Common myeloid progenitor, CD34-positive (primary cell): ENCODE data around the gene PRELID3B.
A peak's percentile ranks its signal among the peaks of the same experiment; 100 is the strongest.

ENCODE experiments used
- CTCF ChIA-PET: fragments of 350-600 bp; sonication (Branson Sonifier 250); formaldehyde crosslinking; loops from one replicate; lab custom pipeline; 2021; ENCODE audit warnings: antibody characterized with exemption; lab: Charles Lee
- POLR2A ChIA-PET: fragments of 350-600 bp; sonication (Branson Sonifier 250); formaldehyde crosslinking; loops from one replicate; lab custom pipeline; 2021; ENCODE audit warnings: antibody characterized with exemption; lab: Charles Lee
- DNase-seq, 3 donors: peaks; one replicate each; pipeline versions ENCODE4 v3.0.0 to v3.0.0-alpha.2; 2013
- H3K27ac ChIP-seq, 2 experiments: 1 replicate in 1 of 2; 2 replicates in 1 of 2; pipeline ENCODE4 v1.7.0; 2013; ENCODE audit warnings: inconsistent platforms in 2 of 2, low read length in 2 of 2, mild to moderate bottlenecking in 2 of 2, low read depth in 1 of 2, moderate library complexity in 1 of 2; ENCODE audit not compliant: severe bottlenecking in 2 of 2, insufficient read depth in 1 of 2, poor library complexity in 1 of 2
- H3K27me3 ChIP-seq, 5 experiments: replicated peaks in 2 of 5; 1 replicate in 3 of 5; 2 replicates in 2 of 5; pipeline versions ENCODE4 v1.6.1 to v1.7.0; 2013; ENCODE audit warnings: low read length in 4 of 5, mild to moderate bottlenecking in 2 of 5, moderate library complexity in 2 of 5, inconsistent platforms in 1 of 5; ENCODE audit not compliant: insufficient read depth in 5 of 5, control insufficient read depth in 4 of 5
- H3K36me3 ChIP-seq, 4 experiments: 1 replicate in 2 of 4; 2 replicates in 2 of 4; pipeline versions ENCODE4 v1.6.1 to v1.7.0; 2013; ENCODE audit warnings: low read length in 3 of 4, control low read depth in 1 of 4, mild to moderate bottlenecking in 1 of 4; ENCODE audit not compliant: control insufficient read depth in 4 of 4, insufficient read depth in 4 of 4
- H3K4me1 ChIP-seq, 4 experiments: 1 replicate in 3 of 4; 2 replicates in 1 of 4; pipeline versions ENCODE4 v1.6.1 to v1.7.1; 2013; ENCODE audit warnings: low read length in 3 of 4, mild to moderate bottlenecking in 3 of 4, control low read depth in 1 of 4, inconsistent platforms in 1 of 4, moderate library complexity in 1 of 4; ENCODE audit not compliant: control insufficient read depth in 4 of 4, insufficient read depth in 4 of 4; ENCODE audit errors: control extremely low read depth in 1 of 4
- H3K4me3 ChIP-seq, 7 experiments: 1 replicate in 4 of 7; 2 replicates in 3 of 7; pipeline versions ENCODE4 v1.5.1 to v1.7.0; 2013; ENCODE audit warnings: mild to moderate bottlenecking in 7 of 7, low read length in 6 of 7, moderate library complexity in 6 of 7, inconsistent platforms in 2 of 7, low read depth in 2 of 7, control low read depth in 1 of 7; ENCODE audit not compliant: insufficient read depth in 4 of 7, control insufficient read depth in 1 of 7; ENCODE audit errors: extremely low read depth in 1 of 7
- H3K9me3 ChIP-seq, 5 experiments: 1 replicate in 4 of 5; 2 replicates in 1 of 5; pipeline versions ENCODE4 v1.6.1 to v1.7.1; 2013; ENCODE audit warnings: low read length in 4 of 5, mild to moderate bottlenecking in 2 of 5, inconsistent platforms in 1 of 5, low read depth in 1 of 5, moderate library complexity in 1 of 5; ENCODE audit not compliant: control insufficient read depth in 4 of 5, insufficient read depth in 2 of 5; ENCODE audit errors: control extremely low read depth in 1 of 5
- WGBS: methylation state at CpG from one replicate; pipeline ENCODE4 v1.1.5; 2013; ENCODE audit not compliant: insufficient coverage; 5-methylcytosine and 5-hydroxymethylcytosine counted together

PRELID3B gene

GRCh38 chr20:59004493-59004762, 38.2 kb downstream of the PRELID3B start:
- peak overlapping the region in 3 of 7 experiments; percentile 6 to 59 (median 48) for H3K4me3 ChIP-seq
- no peaks in the 10 kb centered on the region for H3K9me3 ChIP-seq
- no peaks in the 10 kb centered on the region for H3K27me3 ChIP-seq
- ChIA-PET CTCF (no interaction called here), POLR2A (interaction anchor here (2.8 kb wide), 1 partner anchor 28 kb away, joined by 9 read pairs; the partner anchor contains the start of gene ATP5F1E)
- peak overlapping the region in 1 of 2 experiments; percentile 66 for H3K27ac ChIP-seq
- peaks cover 0 to 28% (median 14%) of the 10 kb centered on the region in 4 experiments for H3K36me3 ChIP-seq
- 19% methylated on average over 3 of the region's 4 CpGs for WGBS
- peak; percentile 72 to 90 (median 89) for DNase-seq
- peaks cover 0 to 56% (median 41%) of the 10 kb centered on the region in 4 experiments for H3K4me1 ChIP-seq

- Histone ChIP-seq H3K4me3 (peak overlapping the region in 2 of 7 experiments; percentile 10 to 16), H3K36me3 (peaks cover 0 to 31% (median 17%) of the 10 kb centered on the region in 4 experiments), H3K9me3 (no peaks in the 10 kb centered on the region), H3K4me1 (peaks cover 0 to 55% (median 41%) of the 10 kb centered on the region in 4 experiments), H3K27ac (peak overlapping the region in 1 of 2 experiments; percentile 66), H3K27me3 (no peaks in the 10 kb centered on the region)
- DNase-seq = no peak
- ChIA-PET CTCF (no interaction called here), POLR2A (interaction anchor here (2.8 kb wide), 1 partner anchor 28 kb away, joined by 9 read pairs; the partner anchor contains the start of gene ATP5F1E)
- 93% methylated on average over 9 of the region's 16 CpGs for WGBS
These were observed 38.6 kb downstream of the PRELID3B start for GRCh38 chr20:59003836-59004492.

- no peak overlapping the region for H3K27ac ChIP-seq
- H3K27me3 ChIP-seq = no peaks in the 10 kb centered on the region
- no peak for DNase-seq
- no peaks in the 10 kb centered on the region for H3K9me3 ChIP-seq
- peaks cover 0 to 44% (median 38%) of the 10 kb centered on the region in 4 experiments for H3K4me1 ChIP-seq
- 96% methylated on average over 17 of the region's 17 CpGs for WGBS
- no peak overlapping the region for H3K4me3 ChIP-seq
- peaks cover 0 to 32% (median 20%) of the 10 kb centered on the region in 4 experiments for H3K36me3 ChIP-seq
- CTCF ChIA-PET = no interaction called here
- POLR2A ChIA-PET = no interaction called here
These were observed 39.6 kb downstream of the PRELID3B start for GRCh38 chr20:59002874-59003399.

- ChIA-PET POLR2A (no interaction called here), CTCF (no interaction called here)
- peaks cover 0 to 39% (median 33%) of the 10 kb centered on the region in 4 experiments for H3K4me1 ChIP-seq
- 100% methylated on average over 6 of the region's 8 CpGs for WGBS
- H3K27me3 ChIP-seq = no peaks in the 10 kb centered on the region
- no peaks in the 10 kb centered on the region for H3K9me3 ChIP-seq
- peaks cover 0 to 38% (median 26%) of the 10 kb centered on the region in 4 experiments for H3K36me3 ChIP-seq
- H3K27ac ChIP-seq = no peak overlapping the region
- DNase-seq = no peak
- no peak overlapping the region for H3K4me3 ChIP-seq
These were observed 40.2 kb downstream of the PRELID3B start for GRCh38 chr20:59002388-59002787.

- Histone ChIP-seq H3K27ac (no peak overlapping the region), H3K4me1 (peaks cover 0 to 34% (median 30%) of the 10 kb centered on the region in 4 experiments), H3K36me3 (peaks cover 2 to 43% (median 32%) of the 10 kb centered on the region in 4 experiments), H3K4me3 (no peak overlapping the region), H3K27me3 (no peaks in the 10 kb centered on the region), H3K9me3 (no peaks in the 10 kb centered on the region)
- ChIA-PET POLR2A (no interaction called here), CTCF (no interaction called here)
- DNase-seq = no peak
- 98% methylated on average over 25 of the region's 27 CpGs for WGBS
These were observed 41.0 kb downstream of the PRELID3B start for GRCh38 chr20:59001449-59002171.

GRCh38 chr20:59001068-59001448, 41.5 kb downstream of the PRELID3B start:
- peaks cover 0 to 29% (median 25%) of the 10 kb centered on the region in 4 experiments for H3K4me1 ChIP-seq
- no peak overlapping the region for H3K27ac ChIP-seq
- H3K36me3 ChIP-seq = peaks cover 4 to 48% (median 37%) of the 10 kb centered on the region in 4 experiments
- H3K9me3 ChIP-seq = no peaks in the 10 kb centered on the region
- no peak for DNase-seq
- ChIA-PET POLR2A (no interaction called here), CTCF (no interaction called here)
- no peaks in the 10 kb centered on the region for H3K27me3 ChIP-seq
- 91% methylated on average over 10 of the region's 13 CpGs for WGBS
- H3K4me3 ChIP-seq = no peak overlapping the region

- no peak for DNase-seq
- Histone ChIP-seq H3K27me3 (no peaks in the 10 kb centered on the region), H3K27ac (no peak overlapping the region), H3K4me3 (no peak overlapping the region), H3K9me3 (no peaks in the 10 kb centered on the region), H3K36me3 (peaks cover 7 to 56% (median 44%) of the 10 kb centered on the region in 4 experiments), H3K4me1 (peaks cover 0 to 21% (median 18%) of the 10 kb centered on the region in 4 experiments)
- CTCF ChIA-PET = no interaction called here
- 58% methylated on average over 2 of the region's 3 CpGs for WGBS
- POLR2A ChIA-PET = no interaction called here
These were observed 42.3 kb downstream of the PRELID3B start for GRCh38 chr20:59000326-59000725.
